BJ (cell line): Measurements from ENCODE around the gene ADCY9. TPM values are rescaled to one million over a fixed set of nuclear protein-coding genes. Genes with fewer than 3 reads are reported as not detected.
A peak's percentile ranks its signal among the peaks of the same experiment; 100 is the strongest.

Source experiments
- CTCF ChIA-PET: fragments of 350-600 bp; formaldehyde crosslinking; extraction: SDS; loops from one replicate; lab custom pipeline; 2021; ENCODE audit warnings: antibody characterized with exemption, inconsistent platforms; lab: Yijun Ruan, JAX
- POLR2A ChIA-PET: fragments of 300-600 bp; sonication (Branson Sonifier 250); formaldehyde crosslinking; extraction: SDS; loops from one replicate; lab custom pipeline; 2021; ENCODE audit warnings: antibody characterized with exemption; lab: Charles Lee
- DNase-seq: peaks from one replicate; pipeline ENCODE4 v3.0.0-alpha.2; 2011; ENCODE audit warnings: low read depth
- H3K27me3 ChIP-seq: 2 replicates; pipeline ENCODE4 v1.6.0; 2011; ENCODE audit warnings: low read length; ENCODE audit not compliant: control insufficient read depth, insufficient read depth
- H3K36me3 ChIP-seq: 2 replicates; pipeline ENCODE4 v1.5.1; 2011; ENCODE audit warnings: low read length; ENCODE audit not compliant: control insufficient read depth, insufficient read depth
- H3K4me3 ChIP-seq: 2 replicates; pipeline ENCODE4 v1.5.1; 2011; ENCODE audit warnings: low read depth, mild to moderate bottlenecking, control low read depth, low read length
- polyA plus RNA-seq: library from polyadenylated mRNA; depleted of rRNA; stranded (reverse); fragments of >200 nt; gene quantifications from 2 replicates; pipeline ENCODE4 v1.2.3, GENCODE V29; 2011
- TF ChIP-seq, protein P1 (sequence below): IDR thresholded peaks from 2 replicates; pipeline ENCODE4 v1.5.1; 2011; ENCODE audit warnings: low read depth, mild to moderate bottlenecking, control low read depth, inconsistent platforms, low read length, moderate library complexity; ENCODE audit not compliant: insufficient read depth

ADCY9 gene
- polyA plus RNA-seq, 1 experiment = 28.2 TPM

DNA sequence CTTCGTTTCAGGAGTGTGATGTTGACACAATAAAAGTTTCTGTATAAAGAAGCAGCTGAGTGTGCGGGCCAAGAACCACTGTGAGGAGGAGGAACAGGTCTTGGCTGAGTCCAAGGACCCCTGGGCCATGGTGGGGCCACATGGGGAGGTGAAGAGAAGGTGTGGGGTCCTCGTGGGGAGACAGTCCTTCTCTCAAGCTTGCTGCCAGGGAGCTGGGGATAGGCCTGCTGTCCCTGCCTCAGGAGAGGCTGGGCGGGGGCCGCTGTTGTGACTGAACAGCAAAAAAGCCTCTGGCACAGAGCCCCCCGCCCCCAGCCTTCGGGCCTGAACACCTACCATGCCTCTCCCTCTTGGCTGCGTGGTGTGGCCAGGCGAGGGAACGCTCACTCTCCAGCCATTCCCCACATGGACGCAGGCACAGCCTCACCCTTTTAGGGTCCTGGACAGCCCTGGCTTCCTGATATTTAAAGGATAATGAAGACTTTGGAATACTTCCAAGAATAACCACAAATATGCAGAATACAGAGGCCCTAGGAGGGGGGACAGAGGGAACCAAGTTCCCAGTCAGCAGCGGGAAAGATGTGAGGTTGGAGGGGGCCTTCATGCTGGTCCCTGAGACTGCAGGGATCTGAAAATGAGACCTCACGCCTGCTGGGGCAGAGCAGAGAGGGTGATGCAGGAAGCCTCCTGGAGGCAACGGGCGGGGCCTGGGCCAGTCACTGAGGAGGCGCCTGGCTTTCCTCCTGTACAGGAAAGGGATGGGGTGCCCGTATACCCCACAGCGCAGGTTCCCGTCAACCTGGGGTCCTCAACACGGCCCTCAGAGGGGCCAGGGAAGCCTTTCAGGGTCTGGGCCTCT, 135.8 kb downstream of the ADCY9 start:
- H3K36me3 ChIP-seq = peaks cover 14% of the 10 kb centered on the region
- CTCF ChIA-PET = interaction anchor here (1.3 to 3.1 kb wide), 3 partner anchors 32 to 220 kb away, joined by 4 to 14 read pairs (median 12); no protein-coding TSS in a partner anchor
- H3K4me3 ChIP-seq = no peak overlapping the region
- TF ChIP-seq, protein P1, sequence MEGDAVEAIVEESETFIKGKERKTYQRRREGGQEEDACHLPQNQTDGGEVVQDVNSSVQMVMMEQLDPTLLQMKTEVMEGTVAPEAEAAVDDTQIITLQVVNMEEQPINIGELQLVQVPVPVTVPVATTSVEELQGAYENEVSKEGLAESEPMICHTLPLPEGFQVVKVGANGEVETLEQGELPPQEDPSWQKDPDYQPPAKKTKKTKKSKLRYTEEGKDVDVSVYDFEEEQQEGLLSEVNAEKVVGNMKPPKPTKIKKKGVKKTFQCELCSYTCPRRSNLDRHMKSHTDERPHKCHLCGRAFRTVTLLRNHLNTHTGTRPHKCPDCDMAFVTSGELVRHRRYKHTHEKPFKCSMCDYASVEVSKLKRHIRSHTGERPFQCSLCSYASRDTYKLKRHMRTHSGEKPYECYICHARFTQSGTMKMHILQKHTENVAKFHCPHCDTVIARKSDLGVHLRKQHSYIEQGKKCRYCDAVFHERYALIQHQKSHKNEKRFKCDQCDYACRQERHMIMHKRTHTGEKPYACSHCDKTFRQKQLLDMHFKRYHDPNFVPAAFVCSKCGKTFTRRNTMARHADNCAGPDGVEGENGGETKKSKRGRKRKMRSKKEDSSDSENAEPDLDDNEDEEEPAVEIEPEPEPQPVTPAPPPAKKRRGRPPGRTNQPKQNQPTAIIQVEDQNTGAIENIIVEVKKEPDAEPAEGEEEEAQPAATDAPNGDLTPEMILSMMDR = no peak
- POLR2A ChIA-PET = no interaction called here
- DNase-seq = peak; percentile 51
- no peaks in the 10 kb centered on the region for H3K27me3 ChIP-seq

DNA sequence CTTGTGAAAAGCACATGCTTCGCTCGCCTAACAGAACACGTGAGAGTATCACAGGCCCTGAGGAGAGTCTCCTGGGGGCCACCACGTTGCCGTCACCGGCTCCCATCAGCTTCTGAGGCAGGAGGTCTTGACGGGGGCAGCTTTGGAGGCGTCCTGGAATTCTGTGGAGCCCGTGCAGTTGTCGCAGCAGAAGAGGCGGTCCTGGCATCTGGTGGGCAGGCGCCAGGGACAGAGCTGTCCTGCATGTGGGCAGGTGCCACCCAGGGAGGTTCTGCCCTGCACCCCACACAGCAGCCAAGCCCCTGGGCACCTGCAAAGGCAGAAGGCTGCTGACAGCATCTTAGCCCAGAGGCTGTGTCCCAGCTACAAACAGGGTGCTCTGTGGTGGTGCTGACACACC, 136.7 kb downstream of the ADCY9 start:
- no peak for DNase-seq
- POLR2A ChIA-PET = no interaction called here
- H3K36me3 ChIP-seq = peaks cover 15% of the 10 kb centered on the region
- H3K4me3 ChIP-seq = no peak overlapping the region
- no peaks in the 10 kb centered on the region for H3K27me3 ChIP-seq
- CTCF ChIA-PET = interaction anchor here (1.0 kb wide), 1 partner anchor 274 kb away, joined by 3 read pairs; no protein-coding TSS in a partner anchor
- TF ChIP-seq, protein P1 = no peak

DNA sequence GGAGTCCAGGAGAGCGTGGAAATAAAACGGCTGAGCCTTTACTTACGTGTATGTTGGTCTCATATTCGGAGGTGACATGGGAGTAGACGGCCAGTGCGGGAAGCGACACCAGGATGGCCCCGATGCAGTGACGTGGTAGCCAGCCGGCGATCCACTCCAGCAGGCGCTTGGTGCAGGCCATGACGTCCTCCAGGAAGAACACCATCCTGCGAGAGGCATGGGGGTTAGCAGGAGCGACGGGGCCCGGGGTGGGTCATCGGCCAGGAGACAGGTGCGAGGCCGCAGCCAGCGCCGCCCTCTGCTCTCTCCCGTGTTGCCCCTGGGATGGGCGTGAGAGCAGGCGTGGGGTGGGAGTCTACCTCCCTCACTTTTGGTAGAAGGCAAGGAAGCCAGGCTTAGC, 137.2 kb downstream of the ADCY9 start:
- no peaks in the 10 kb centered on the region for H3K27me3 ChIP-seq
- H3K4me3 ChIP-seq = no peak overlapping the region
- peaks cover 15% of the 10 kb centered on the region for H3K36me3 ChIP-seq
- CTCF ChIA-PET = interaction anchor here (1.0 kb wide), 1 partner anchor 275 kb away, joined by 3 read pairs; no protein-coding TSS in a partner anchor
- TF ChIP-seq, protein P1 = no peak
- POLR2A ChIA-PET = interaction anchor here (1.0 kb wide), 1 partner anchor 275 kb away, joined by 3 read pairs; no protein-coding TSS in a partner anchor
- DNase-seq = no peak

DNA sequence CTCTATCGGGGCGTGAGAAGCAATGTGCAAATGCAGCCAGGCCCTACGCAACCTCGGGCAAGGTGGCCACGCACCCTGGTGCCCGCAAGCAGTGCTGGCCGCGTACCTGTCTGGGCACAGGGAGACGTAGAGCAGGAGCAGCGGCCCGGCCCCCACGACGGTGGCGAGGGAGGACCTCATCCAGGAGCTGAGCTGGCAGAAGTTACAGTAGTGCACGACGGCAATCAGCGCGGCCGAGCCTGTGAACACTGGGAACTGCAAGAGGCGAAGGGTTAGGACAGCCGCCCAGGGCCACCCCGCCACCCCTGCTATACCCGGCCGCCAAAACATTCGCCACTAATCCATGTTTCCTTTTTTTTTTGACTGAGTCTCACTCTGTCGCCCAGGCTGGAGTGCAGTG, 138.9 kb downstream of the ADCY9 start:
- no peak for DNase-seq
- no peaks in the 10 kb centered on the region for H3K27me3 ChIP-seq
- TF ChIP-seq, protein P1 = no peak
- ChIA-PET CTCF (interaction anchor here (0.9 kb wide), 1 partner anchor 276 kb away, joined by 3 read pairs; no protein-coding TSS in a partner anchor), POLR2A (no interaction called here)
- peaks cover 15% of the 10 kb centered on the region for H3K36me3 ChIP-seq
- H3K4me3 ChIP-seq = no peak overlapping the region

DNA sequence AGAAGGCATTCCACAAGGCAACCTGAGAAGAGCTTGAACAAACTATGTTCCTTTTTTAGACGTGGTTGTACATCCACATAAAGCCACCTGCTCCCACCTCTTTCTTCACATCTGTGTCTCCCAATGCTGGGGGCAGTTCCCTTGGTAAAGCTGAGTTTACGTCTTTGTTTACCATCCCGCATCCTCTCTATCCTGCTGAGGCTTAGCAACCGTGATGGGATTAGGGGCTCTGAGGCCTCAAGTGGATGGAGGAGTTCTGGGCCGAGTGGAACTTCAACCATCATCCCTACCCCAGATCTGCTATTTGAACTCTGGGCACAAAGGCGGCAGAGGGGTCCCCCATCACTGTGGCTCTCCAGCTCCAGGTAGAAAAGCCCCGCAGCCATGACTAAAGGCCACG, 141.5 kb downstream of the ADCY9 start:
- POLR2A ChIA-PET = no interaction called here
- TF ChIP-seq, protein P1 = no peak
- Histone ChIP-seq H3K4me3 (no peak overlapping the region), H3K27me3 (no peaks in the 10 kb centered on the region), H3K36me3 (peaks cover 10% of the 10 kb centered on the region)
- DNase-seq = no peak
- CTCF ChIA-PET = interaction anchor here (1.2 to 1.7 kb wide), 4 partner anchors 8 to 279 kb away, joined by 4 to 8 read pairs (median 6); no protein-coding TSS in a partner anchor
